Endothelial cell of umbilical vein (primary cell): ENCODE data around the gene SDK2. TPM values are rescaled to one million over a fixed set of nuclear protein-coding genes. Genes with fewer than 3 reads are reported as not detected.

Experiments used
- BruUV-seq: library from RNA; stranded (reverse); fragments of 400-500 nt; replicated peaks from 2 replicates; lab custom pipeline; 2021; lab: Mats Ljungman, UMichigan
- CTCF ChIA-PET: fragments of 300-600, 350-600 bp; sonication (Branson Sonifier 250); formaldehyde crosslinking; loops from one replicate; lab custom pipeline; 2021; ENCODE audit warnings: antibody characterized with exemption, inconsistent platforms; lab: Charles Lee
- POLR2A ChIA-PET: fragments of 300-600, 350-600 bp; sonication (Branson Sonifier 250); formaldehyde crosslinking; loops from one replicate; lab custom pipeline; 2021; ENCODE audit warnings: antibody characterized with exemption, inconsistent platforms; lab: Charles Lee
- DNase-seq: peaks from one replicate; pipeline ENCODE4 v3.0.0-alpha.2; 2011; ENCODE audit warnings: low read depth, low spot score
- FAIRE-seq: peaks from 2 replicates; lab custom pipeline; 2011; peaks lifted over from hg19 to GRCh38; lab: Jason Lieb, UNC
- H2AFZ ChIP-seq: 2 replicates; pipeline ENCODE4 v1.6.0; 2012; ENCODE audit warnings: low read depth, low read length, control low read depth, inconsistent platforms
- H3K27ac ChIP-seq: 2 replicates; pipeline ENCODE4 v1.5.1; 2011; ENCODE audit warnings: low read depth, mild to moderate bottlenecking, control low read depth, low read length, moderate library complexity; ENCODE audit not compliant: insufficient read depth
- H3K27me3 ChIP-seq, 2 experiments: 2 replicates each; pipeline versions ENCODE4 v1.6.0 to v1.6.1; 2011; ENCODE audit warnings: low read length in 2 of 2, mixed read lengths in 1 of 2; ENCODE audit not compliant: control insufficient read depth in 2 of 2, insufficient read depth in 2 of 2
- H3K36me3 ChIP-seq, 2 experiments: 2 replicates in 1 of 2; 3 replicates in 1 of 2; pipeline ENCODE4 v1.5.1; 2011; ENCODE audit warnings: low read length in 2 of 2, mild to moderate bottlenecking in 1 of 2, moderate library complexity in 1 of 2; ENCODE audit not compliant: control insufficient read depth in 2 of 2, insufficient read depth in 2 of 2; ENCODE audit errors: extremely low read depth in 1 of 2
- H3K4me1 ChIP-seq: 3 replicates; pipeline ENCODE4 v1.5.1; 2011; ENCODE audit warnings: mild to moderate bottlenecking, low read length; ENCODE audit not compliant: control insufficient read depth, insufficient read depth; ENCODE audit errors: extremely low read depth
- H3K4me2 ChIP-seq: 2 replicates; pipeline ENCODE4 v1.6.1; 2011; ENCODE audit warnings: low read length, control low read depth, mixed read lengths; ENCODE audit not compliant: insufficient read depth
- H3K4me3 ChIP-seq, 3 experiments: fragments of 200-600 bp in 1 of 3; sonication (generic), shearing (Covaris generic) in 1 of 3; replicated peaks in 1 of 3; 2 replicates each; pipeline ENCODE4 v1.5.1; 2011 to 2016; ENCODE audit warnings: control low read depth in 3 of 3, low read length in 3 of 3, mild to moderate bottlenecking in 2 of 3, inconsistent platforms in 1 of 3, low read depth in 1 of 3, moderate library complexity in 1 of 3; ENCODE audit not compliant: insufficient read depth in 1 of 3
- H3K79me2 ChIP-seq: 2 replicates; pipeline ENCODE4 v1.6.0; 2012; ENCODE audit warnings: low read length, inconsistent platforms; ENCODE audit not compliant: control insufficient read depth, insufficient read depth
- H3K9ac ChIP-seq: replicated peaks from 2 replicates; pipeline ENCODE3; 2011; ENCODE audit warnings: low read length, control low read depth; ENCODE audit not compliant: insufficient read depth; ENCODE audit errors: extremely low read depth
- H3K9me1 ChIP-seq: replicated peaks from 3 replicates; pipeline ENCODE4 v1.6.0; 2011; ENCODE audit warnings: mild to moderate bottlenecking, low read length; ENCODE audit not compliant: control insufficient read depth, insufficient read depth; ENCODE audit errors: extremely low read depth
- H3K9me3 ChIP-seq: replicated peaks from 2 replicates; pipeline ENCODE4 v1.5.1; 2012; ENCODE audit warnings: low read length, inconsistent platforms; ENCODE audit not compliant: control insufficient read depth, insufficient read depth
- H4K20me1 ChIP-seq: replicated peaks from 2 replicates; pipeline ENCODE3; 2011; ENCODE audit warnings: mild to moderate bottlenecking, low read length; ENCODE audit not compliant: control insufficient read depth, insufficient read depth; ENCODE audit errors: extremely low read depth
- EZH2 ChIP-seq: IDR thresholded peaks from 2 replicates; pipeline ENCODE4 v1.6.1; 2012; ENCODE audit warnings: borderline replicate concordance, low read depth, mild to moderate bottlenecking, moderate library complexity, low read length, inconsistent platforms; ENCODE audit not compliant: severe bottlenecking
- FOS ChIP-seq: IDR thresholded peaks from 2 replicates; pipeline ENCODE4 v1.6.1; 2011; ENCODE audit warnings: mild to moderate bottlenecking, low read length, moderate library complexity, borderline replicate concordance; ENCODE audit not compliant: insufficient read depth
- GATA2 ChIP-seq: IDR thresholded peaks from 2 replicates; pipeline ENCODE4 v1.7.0; 2011; ENCODE audit warnings: low read depth, mild to moderate bottlenecking, moderate library complexity, mixed read lengths, low read length; ENCODE audit not compliant: insufficient read length, insufficient read depth
- JUN ChIP-seq: IDR thresholded peaks from 2 replicates; pipeline ENCODE4 v1.6.1; 2011; ENCODE audit warnings: borderline replicate concordance, low read depth; ENCODE audit not compliant: insufficient read length, insufficient read depth
- MYC ChIP-seq: IDR thresholded peaks from one replicate; pipeline ENCODE4 v1.6.1; 2011; ENCODE audit warnings: mild to moderate bottlenecking, low read depth, low read length
- POLR2A ChIP-seq: IDR thresholded peaks from 2 replicates; pipeline ENCODE4 v1.6.1; 2012; ENCODE audit warnings: low read depth, mild to moderate bottlenecking, control low read depth, low read length
- POLR2AphosphoS5 ChIP-seq: IDR thresholded peaks from 2 replicates; pipeline ENCODE4 v1.6.1; 2012; ENCODE audit warnings: low read depth, mild to moderate bottlenecking, control low read depth, low read length, moderate library complexity; ENCODE audit not compliant: insufficient read depth
- dilution Hi-C: fragments of 300-500 bp; cut with MboI; formaldehyde crosslinking; loops from one replicate; pipeline ENCODE4 v1.15.0; 2019; ENCODE audit warnings: low sequenced_read_pairs; ENCODE audit not compliant: extremely low pct_ligation_motif_present
- intact Hi-C: fragments of 100-400 bp; cut with micrococcal nuclease; formaldehyde crosslinking; loops from one replicate; pipeline ENCODE4 v1.10.0; 2022
- polyA plus RNA-seq, 4 experiments: library from polyadenylated mRNA; depleted of rRNA in 3 of 4; stranded (reverse) in 3 of 4; unstranded in 1 of 4; fragments of >200 nt; gene quantifications; 2 replicates each; pipeline versions ENCODE4 v1.2.1 to v1.2.3, GENCODE V29; 2011 to 2012; ENCODE audit warnings: missing spikeins in 1 of 4
- total RNA-seq: library from RNA; stranded (reverse); gene quantifications from 2 replicates; pipeline ENCODE4 v1.2.3, GENCODE V29; 2021
- TF ChIP-seq, protein P1 (sequence below): IDR thresholded peaks from 2 replicates; pipeline ENCODE4 v1.6.1; 2011; ENCODE audit not compliant: insufficient read depth, insufficient read length
- TF ChIP-seq, protein P2 (sequence below), 2 donors: IDR thresholded peaks; 1 replicate in 1 of 2; 2 replicates in 1 of 2; pipeline ENCODE4 v1.5.1; 2011; ENCODE audit warnings: low read length in 2 of 2, mild to moderate bottlenecking in 2 of 2, moderate library complexity in 2 of 2, control low read depth in 1 of 2, inconsistent platforms in 1 of 2, low read depth in 1 of 2; ENCODE audit not compliant: insufficient read depth in 1 of 2; ENCODE audit errors: extremely low read depth in 1 of 2

SDK2 gene
- total and polyA plus RNA-seq, 2 donors (not counting 3 experiments of a cell fraction or from before 2014, with no cell fraction given), result not detected

DNA sequence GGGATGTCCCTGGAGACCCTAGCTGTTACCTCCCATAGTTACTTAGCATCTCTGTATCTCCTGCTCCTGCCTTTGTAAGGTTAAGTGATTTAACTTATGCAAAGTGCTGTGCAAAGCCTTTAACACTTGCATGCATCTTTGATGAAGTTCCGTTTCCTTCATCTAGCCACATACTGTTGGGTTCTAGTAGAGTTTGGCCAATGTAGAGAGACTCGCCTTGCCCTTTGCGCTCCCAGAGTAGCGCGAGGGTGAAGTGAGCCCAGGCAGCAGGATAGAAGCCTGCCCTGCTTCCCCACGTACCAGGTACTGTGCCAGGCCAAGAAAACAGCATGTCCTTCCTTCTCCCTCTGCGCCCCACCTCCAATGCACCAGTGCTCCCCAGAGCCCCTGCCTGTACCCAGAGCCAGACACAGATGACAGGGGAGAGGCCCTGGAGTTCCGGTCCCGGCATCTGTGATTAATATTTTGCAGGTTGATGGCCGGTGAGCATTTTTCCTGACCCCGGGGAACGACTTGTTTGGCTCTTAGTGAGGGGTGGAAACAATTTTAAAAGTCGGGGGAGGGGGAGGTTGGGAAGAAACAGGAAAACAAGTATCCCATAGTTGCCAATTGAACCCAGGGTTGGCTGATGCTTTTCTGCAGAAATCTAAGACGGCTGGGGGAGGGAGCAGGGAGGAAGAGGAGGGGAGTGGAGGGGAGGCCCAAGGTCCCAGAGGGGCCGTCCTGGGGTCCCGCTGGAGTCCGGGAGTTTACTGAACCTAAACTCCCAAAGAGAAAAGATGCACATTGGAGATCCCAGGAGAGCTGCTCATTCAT is 319.3 kb downstream of the SDK2 start:
- no peaks in the 10 kb centered on the region for H3K9me1 ChIP-seq
- intact Hi-C loops, result no loop called here
- H3K4me1 ChIP-seq, result no peaks in the 10 kb centered on the region
- FAIRE-seq (no peak), DNase-seq (no peak)
- POLR2A ChIA-PET, result no interaction called here
- TF ChIP-seq FOS (no peak), JUN (no peak), GATA2 (no peak), POLR2A (no peak)
- no peak overlapping the region for H3K27ac ChIP-seq
- no peak overlapping the region for H3K4me3 ChIP-seq
- no peak overlapping the region for H3K4me2 ChIP-seq
- no peaks in the 10 kb centered on the region for H3K36me3 ChIP-seq
- no peaks in the 10 kb centered on the region for H3K79me2 ChIP-seq
- no peaks in the 10 kb centered on the region for H4K20me1 ChIP-seq
- BruUV-seq, result no TSS peak
- CTCF ChIA-PET, result no interaction called here
- no peak overlapping the region for H2AFZ ChIP-seq
- dilution Hi-C loops, result no loop called here
- H3K9ac ChIP-seq, result no peak overlapping the region
- H3K27me3 ChIP-seq, result peaks cover 0 to 5% of the 10 kb centered on the region in 2 experiments
- H3K9me3 ChIP-seq, result no peaks in the 10 kb centered on the region

DNA sequence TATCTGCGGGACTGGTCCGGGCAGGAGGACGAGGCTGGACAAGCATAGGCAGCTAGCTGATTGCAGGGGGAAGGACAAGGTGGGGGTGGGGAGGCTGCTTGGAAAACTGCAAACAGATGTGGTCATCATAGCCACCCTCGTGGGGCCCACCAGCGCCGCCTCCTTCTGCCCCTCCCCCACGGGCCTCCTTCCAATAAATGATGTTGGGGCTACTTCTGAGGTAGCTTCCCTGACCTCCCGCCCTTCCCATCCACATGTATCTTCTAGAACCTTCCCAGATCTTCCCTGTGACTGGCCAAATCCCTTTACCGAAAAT is 320.1 kb downstream of the SDK2 start:
- Histone ChIP-seq H3K9me3 (no peaks in the 10 kb centered on the region), H3K4me3 (no peak overlapping the region), H3K27me3 (peaks cover 0 to 5% of the 10 kb centered on the region in 2 experiments), H3K79me2 (no peaks in the 10 kb centered on the region), H2AFZ (no peak overlapping the region), H3K9ac (no peak overlapping the region), H3K27ac (no peak overlapping the region), H3K36me3 (no peaks in the 10 kb centered on the region), H3K4me2 (no peak overlapping the region), H3K4me1 (no peaks in the 10 kb centered on the region), H4K20me1 (no peaks in the 10 kb centered on the region), H3K9me1 (no peaks in the 10 kb centered on the region)
- intact Hi-C loops, result no loop called here
- BruUV-seq, result no TSS peak
- FAIRE-seq (no peak), DNase-seq (no peak)
- ChIA-PET POLR2A (no interaction called here), CTCF (interaction anchor here (0.5 to 1.2 kb wide), 2 partner anchors 13 to 596 kb away, joined by 3 to 5 read pairs; partner anchors contain the start of gene CDC42EP4)
- dilution Hi-C loops, result no loop called here
- TF ChIP-seq POLR2A, result no peak
- no peak for TF ChIP-seq GATA2
- TF ChIP-seq, protein P1, sequence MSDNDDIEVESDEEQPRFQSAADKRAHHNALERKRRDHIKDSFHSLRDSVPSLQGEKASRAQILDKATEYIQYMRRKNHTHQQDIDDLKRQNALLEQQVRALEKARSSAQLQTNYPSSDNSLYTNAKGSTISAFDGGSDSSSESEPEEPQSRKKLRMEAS, result no peak
- no peak for TF ChIP-seq JUN
- TF ChIP-seq FOS, result no peak
- TF ChIP-seq, protein P2, sequence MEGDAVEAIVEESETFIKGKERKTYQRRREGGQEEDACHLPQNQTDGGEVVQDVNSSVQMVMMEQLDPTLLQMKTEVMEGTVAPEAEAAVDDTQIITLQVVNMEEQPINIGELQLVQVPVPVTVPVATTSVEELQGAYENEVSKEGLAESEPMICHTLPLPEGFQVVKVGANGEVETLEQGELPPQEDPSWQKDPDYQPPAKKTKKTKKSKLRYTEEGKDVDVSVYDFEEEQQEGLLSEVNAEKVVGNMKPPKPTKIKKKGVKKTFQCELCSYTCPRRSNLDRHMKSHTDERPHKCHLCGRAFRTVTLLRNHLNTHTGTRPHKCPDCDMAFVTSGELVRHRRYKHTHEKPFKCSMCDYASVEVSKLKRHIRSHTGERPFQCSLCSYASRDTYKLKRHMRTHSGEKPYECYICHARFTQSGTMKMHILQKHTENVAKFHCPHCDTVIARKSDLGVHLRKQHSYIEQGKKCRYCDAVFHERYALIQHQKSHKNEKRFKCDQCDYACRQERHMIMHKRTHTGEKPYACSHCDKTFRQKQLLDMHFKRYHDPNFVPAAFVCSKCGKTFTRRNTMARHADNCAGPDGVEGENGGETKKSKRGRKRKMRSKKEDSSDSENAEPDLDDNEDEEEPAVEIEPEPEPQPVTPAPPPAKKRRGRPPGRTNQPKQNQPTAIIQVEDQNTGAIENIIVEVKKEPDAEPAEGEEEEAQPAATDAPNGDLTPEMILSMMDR (IDR thresholded peaks at IDR 0.05; ENCODE audit: extremely low read depth in 1 of 2, insufficient read depth in 1 of 2, low read depth in 1 of 2, low read length in 2 of 2), result no peak
- no peak for TF ChIP-seq MYC
- no peak for TF ChIP-seq POLR2AphosphoS5
- no peak for TF ChIP-seq EZH2
